ENCODE measurements around the gene ALKBH8.

DNA sequence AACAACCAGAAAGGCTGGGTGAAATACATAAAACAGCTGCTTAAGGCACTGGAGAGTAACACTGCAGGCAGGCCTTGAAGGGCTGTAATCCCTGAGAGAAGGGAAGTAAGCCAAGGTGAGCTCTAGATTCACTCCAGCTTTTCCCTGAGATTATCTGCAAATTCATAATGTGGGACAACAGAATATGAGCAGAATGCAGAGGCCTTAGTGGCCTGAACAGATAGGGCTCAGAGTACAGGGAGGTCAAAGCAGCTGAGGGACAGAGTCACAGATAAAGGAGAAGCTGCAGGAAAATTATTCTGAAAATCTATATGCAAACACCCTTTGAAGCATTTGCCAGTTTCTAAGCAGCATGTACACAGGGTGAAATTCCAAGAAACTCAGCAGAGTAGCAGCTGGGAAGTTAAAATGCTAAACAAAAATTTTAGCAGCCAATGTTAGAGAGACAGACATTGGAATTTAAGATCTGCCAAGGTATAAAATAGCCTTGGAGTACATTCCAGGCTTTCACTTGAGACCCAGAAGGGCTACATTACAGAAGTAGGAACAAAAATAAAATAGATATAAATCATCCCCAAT lies 59.8 kb downstream of the ALKBH8 start:
- TF ChIP-seq, protein P1, sequence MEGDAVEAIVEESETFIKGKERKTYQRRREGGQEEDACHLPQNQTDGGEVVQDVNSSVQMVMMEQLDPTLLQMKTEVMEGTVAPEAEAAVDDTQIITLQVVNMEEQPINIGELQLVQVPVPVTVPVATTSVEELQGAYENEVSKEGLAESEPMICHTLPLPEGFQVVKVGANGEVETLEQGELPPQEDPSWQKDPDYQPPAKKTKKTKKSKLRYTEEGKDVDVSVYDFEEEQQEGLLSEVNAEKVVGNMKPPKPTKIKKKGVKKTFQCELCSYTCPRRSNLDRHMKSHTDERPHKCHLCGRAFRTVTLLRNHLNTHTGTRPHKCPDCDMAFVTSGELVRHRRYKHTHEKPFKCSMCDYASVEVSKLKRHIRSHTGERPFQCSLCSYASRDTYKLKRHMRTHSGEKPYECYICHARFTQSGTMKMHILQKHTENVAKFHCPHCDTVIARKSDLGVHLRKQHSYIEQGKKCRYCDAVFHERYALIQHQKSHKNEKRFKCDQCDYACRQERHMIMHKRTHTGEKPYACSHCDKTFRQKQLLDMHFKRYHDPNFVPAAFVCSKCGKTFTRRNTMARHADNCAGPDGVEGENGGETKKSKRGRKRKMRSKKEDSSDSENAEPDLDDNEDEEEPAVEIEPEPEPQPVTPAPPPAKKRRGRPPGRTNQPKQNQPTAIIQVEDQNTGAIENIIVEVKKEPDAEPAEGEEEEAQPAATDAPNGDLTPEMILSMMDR (IDR thresholded peaks at IDR 0.05; ENCODE audit: poor library complexity), result no peak
- no peak for TF ChIP-seq EZH2phosphoT487 (IDR thresholded peaks at IDR 0.05; ENCODE audit: low read depth, severe bottlenecking, unreplicated experiment)

Measured in hepatocyte (in vitro differentiated cells).